VCaP (cell line): ENCODE data around the gene MFAP5.

Experiments used
- H3K27ac ChIP-seq: fragments of 450-650 bp; 2 replicates; pipeline ENCODE4 v1.5.1; 2017
- TF ChIP-seq, protein P1 (sequence below): fragments of 450-650 bp; conservative IDR thresholded peaks from 2 replicates; pipeline ENCODE4 v1.5.1; 2017; ENCODE audit warnings: mild to moderate bottlenecking, moderate library complexity

The MFAP5 gene

DNA sequence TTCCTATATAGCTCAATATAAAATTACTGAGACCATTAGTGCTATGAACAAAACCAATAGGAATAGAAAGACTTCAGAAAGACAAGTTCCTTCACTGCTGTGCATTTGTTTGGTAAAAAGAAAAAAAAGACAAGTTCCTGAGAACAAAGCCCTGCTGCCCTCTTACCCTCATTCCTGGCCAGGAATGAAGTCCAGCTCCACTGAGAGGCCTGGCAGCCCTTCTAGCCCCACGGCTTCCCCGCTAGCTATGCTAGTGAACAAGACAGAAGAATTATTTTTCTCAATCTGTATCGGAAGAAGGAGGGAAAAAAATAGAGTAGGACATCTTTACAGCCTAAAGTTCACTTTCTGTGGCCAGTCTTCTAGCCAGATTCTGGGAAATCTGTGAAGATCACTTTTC lies 1.6 kb downstream of the MFAP5 start:
- TF ChIP-seq, protein P1, sequence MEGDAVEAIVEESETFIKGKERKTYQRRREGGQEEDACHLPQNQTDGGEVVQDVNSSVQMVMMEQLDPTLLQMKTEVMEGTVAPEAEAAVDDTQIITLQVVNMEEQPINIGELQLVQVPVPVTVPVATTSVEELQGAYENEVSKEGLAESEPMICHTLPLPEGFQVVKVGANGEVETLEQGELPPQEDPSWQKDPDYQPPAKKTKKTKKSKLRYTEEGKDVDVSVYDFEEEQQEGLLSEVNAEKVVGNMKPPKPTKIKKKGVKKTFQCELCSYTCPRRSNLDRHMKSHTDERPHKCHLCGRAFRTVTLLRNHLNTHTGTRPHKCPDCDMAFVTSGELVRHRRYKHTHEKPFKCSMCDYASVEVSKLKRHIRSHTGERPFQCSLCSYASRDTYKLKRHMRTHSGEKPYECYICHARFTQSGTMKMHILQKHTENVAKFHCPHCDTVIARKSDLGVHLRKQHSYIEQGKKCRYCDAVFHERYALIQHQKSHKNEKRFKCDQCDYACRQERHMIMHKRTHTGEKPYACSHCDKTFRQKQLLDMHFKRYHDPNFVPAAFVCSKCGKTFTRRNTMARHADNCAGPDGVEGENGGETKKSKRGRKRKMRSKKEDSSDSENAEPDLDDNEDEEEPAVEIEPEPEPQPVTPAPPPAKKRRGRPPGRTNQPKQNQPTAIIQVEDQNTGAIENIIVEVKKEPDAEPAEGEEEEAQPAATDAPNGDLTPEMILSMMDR, result no peak

GRCh38 chr12:8658346-8658745 lies 4.3 kb downstream of the MFAP5 start:
- TF ChIP-seq, protein P1, result no peak
- H3K27ac ChIP-seq, result no peak overlapping the region

More for the DNA sequence above, 1.6 kb downstream of the MFAP5 start:
- H3K27ac ChIP-seq, result no peak overlapping the region

GRCh38 chr12:8655421-8655820 lies 7.2 kb downstream of the MFAP5 start:
- H3K27ac ChIP-seq, result no peak overlapping the region
- TF ChIP-seq, protein P1, result no peak

DNA sequence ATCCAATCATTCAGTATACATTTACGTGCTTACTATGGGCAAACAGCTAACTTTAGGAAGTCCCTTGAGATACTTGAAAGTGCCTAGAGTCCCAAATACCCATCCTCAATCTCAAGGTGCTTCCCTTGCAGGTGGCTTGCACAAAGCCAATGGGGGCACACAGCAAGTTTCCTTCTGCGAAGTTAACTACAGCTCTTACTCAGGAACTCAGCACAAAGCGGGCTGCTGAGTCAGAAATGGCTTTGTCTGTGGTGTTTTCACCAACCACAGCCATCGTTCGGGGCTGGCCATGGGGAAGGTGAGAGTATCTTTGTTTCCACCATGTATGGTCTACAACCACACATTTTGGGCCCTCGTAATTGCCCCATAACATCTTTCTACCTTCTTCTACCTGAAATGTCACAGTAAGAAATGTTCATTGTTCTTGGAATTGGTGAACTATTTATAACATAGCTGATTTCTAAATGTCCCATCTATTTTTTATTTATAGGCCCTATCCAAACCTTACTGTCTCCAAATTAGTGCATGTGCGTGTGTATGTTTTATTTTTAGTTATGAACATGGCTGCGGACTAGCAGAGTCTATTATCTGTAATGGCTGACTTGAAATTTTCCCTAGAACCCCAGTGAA lies 13.9 kb downstream of the MFAP5 start:
- H3K27ac ChIP-seq, result no peak overlapping the region
- TF ChIP-seq, protein P1, result no peak

- TF ChIP-seq, protein P1, result no peak
- no peak overlapping the region for H3K27ac ChIP-seq
Observed at GRCh38 chr12:8647968-8648367, 14.7 kb downstream of the MFAP5 start.

- no peak overlapping the region for H3K27ac ChIP-seq
Observed at GRCh38 chr12:8644345-8645248, 18.0 kb downstream of the MFAP5 start.

DNA sequence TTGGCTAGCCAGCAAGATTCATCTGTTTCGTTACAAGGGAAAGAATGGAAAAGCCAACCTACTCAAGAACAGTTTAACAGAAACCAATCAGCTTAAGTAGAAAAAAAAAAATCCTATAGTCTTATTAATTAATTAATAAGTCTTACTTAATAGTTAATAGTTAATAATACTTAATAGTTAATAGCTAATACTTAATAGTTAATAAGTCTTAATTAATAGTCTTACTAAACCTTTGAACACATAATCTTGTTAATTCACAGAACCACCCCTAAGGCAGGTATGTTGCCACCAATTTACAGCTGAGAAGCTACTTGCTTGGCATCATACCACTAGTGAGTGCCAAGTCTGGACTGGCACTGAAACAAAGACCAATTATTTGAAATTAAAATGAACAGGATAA lies 19.9 kb downstream of the MFAP5 start:
- H3K27ac ChIP-seq, result no peak overlapping the region
- TF ChIP-seq, protein P1, result no peak

More at GRCh38 chr12:8644345-8645248, 18.0 kb downstream of the MFAP5 start:
- TF ChIP-seq, protein P1, result no peak
